ENCODE measurements around the gene LONRF2. TPM values are rescaled to one million over a fixed set of nuclear protein-coding genes. Genes with fewer than 3 reads are reported as not detected.

Gene LONRF2
- total RNA-seq, 1 donor: under 0.01 TPM

GRCh38 chr2:100228967-100229366, 93.3 kb downstream of the LONRF2 start:
- Histone ChIP-seq H3K9me3 (ENCODE audit: low read depth, low read length) (no peaks in the 10 kb centered on the region), H3K4me3 (ENCODE audit: insufficient read depth, low read length) (no peak overlapping the region), H2AFZ (ENCODE audit: low read length) (no peak overlapping the region), H3K4me2 (ENCODE audit: insufficient read depth, low read length) (no peak overlapping the region), H3K27ac (ENCODE audit: low read depth, low read length) (no peak overlapping the region), H3K27me3 (ENCODE audit: insufficient read depth, low read length) (peaks cover 21% of the 10 kb centered on the region), H3K4me1 (ENCODE audit: insufficient read depth, low read length) (peaks cover 3% of the 10 kb centered on the region), H4K20me1 (ENCODE audit: insufficient read depth, low read length) (no peaks in the 10 kb centered on the region), H3K36me3 (ENCODE audit: insufficient read depth, low read length) (no peaks in the 10 kb centered on the region), H3K79me2 (ENCODE audit: insufficient read depth, low read length) (no peaks in the 10 kb centered on the region)
- TF ChIP-seq CTCF (IDR thresholded peaks at IDR 0.05; ENCODE audit: extremely low read depth, low read depth, low read length): no peak
- no peak for DNase-seq (ENCODE audit: insufficient read length, low spot score, missing footprints)

GRCh38 chr2:100228415-100228814, 93.9 kb downstream of the LONRF2 start:
- no peaks in the 10 kb centered on the region for H4K20me1 ChIP-seq (ENCODE audit: insufficient read depth, low read length)
- H3K79me2 ChIP-seq (ENCODE audit: insufficient read depth, low read length): no peaks in the 10 kb centered on the region
- H3K27ac ChIP-seq (ENCODE audit: low read depth, low read length): no peak overlapping the region
- no peaks in the 10 kb centered on the region for H3K36me3 ChIP-seq (ENCODE audit: insufficient read depth, low read length)
- no peak for TF ChIP-seq CTCF (IDR thresholded peaks at IDR 0.05; ENCODE audit: extremely low read depth, low read depth, low read length)
- no peak overlapping the region for H2AFZ ChIP-seq (ENCODE audit: low read length)
- no peak overlapping the region for H3K4me3 ChIP-seq (ENCODE audit: insufficient read depth, low read length)
- H3K4me2 ChIP-seq (ENCODE audit: insufficient read depth, low read length): no peak overlapping the region
- no peak for DNase-seq (ENCODE audit: insufficient read length, low spot score, missing footprints)
- H3K27me3 ChIP-seq (ENCODE audit: insufficient read depth, low read length): peaks cover 23% of the 10 kb centered on the region
- no peaks in the 10 kb centered on the region for H3K9me3 ChIP-seq (ENCODE audit: low read depth, low read length)
- no peaks in the 10 kb centered on the region for H3K4me1 ChIP-seq (ENCODE audit: insufficient read depth, low read length)

- DNase-seq (ENCODE audit: insufficient read length, low spot score, missing footprints): no peak
- no peak for TF ChIP-seq CTCF (IDR thresholded peaks at IDR 0.05; ENCODE audit: extremely low read depth, low read depth, low read length)
- H3K9me3 ChIP-seq (ENCODE audit: low read depth, low read length): no peaks in the 10 kb centered on the region
Observed at GRCh38 chr2:100224988-100225710, 97.2 kb downstream of the LONRF2 start.

DNA sequence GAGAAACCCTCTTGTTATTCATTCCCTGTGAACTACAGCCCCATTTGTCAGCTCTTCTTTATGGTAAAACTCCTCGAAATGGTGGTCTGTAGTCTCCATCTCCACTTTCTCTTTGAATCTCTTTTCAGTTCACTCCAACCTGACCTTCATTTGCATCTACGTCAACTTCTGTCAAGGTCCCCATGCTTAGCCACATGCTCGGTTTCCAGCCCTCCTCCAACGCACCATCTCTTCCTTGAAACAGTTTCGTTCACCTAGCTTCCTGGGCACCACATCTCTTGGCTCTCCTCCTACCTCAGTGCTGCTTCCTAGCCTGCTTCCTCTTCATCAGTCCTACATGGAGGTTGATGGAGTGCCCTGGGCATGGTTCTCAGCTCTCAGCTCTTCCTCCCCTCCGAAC, 98.8 kb downstream of the LONRF2 start:
- H4K20me1 ChIP-seq (ENCODE audit: insufficient read depth, low read length): no peaks in the 10 kb centered on the region
- DNase-seq (ENCODE audit: insufficient read length, low spot score, missing footprints): no peak
- no peak overlapping the region for H3K4me2 ChIP-seq (ENCODE audit: insufficient read depth, low read length)
- H3K36me3 ChIP-seq (ENCODE audit: insufficient read depth, low read length): no peaks in the 10 kb centered on the region
- H3K4me3 ChIP-seq (ENCODE audit: insufficient read depth, low read length): no peak overlapping the region
- TF ChIP-seq CTCF (IDR thresholded peaks at IDR 0.05; ENCODE audit: extremely low read depth, low read depth, low read length): no peak
- no peaks in the 10 kb centered on the region for H3K9me3 ChIP-seq (ENCODE audit: low read depth, low read length)
- H3K27ac ChIP-seq (ENCODE audit: low read depth, low read length): no peak overlapping the region
- peaks cover 26% of the 10 kb centered on the region for H3K27me3 ChIP-seq (ENCODE audit: insufficient read depth, low read length)
- no peak overlapping the region for H2AFZ ChIP-seq (ENCODE audit: low read length)
- no peaks in the 10 kb centered on the region for H3K79me2 ChIP-seq (ENCODE audit: insufficient read depth, low read length)
- no peaks in the 10 kb centered on the region for H3K4me1 ChIP-seq (ENCODE audit: insufficient read depth, low read length)

More at GRCh38 chr2:100224988-100225710, 97.2 kb downstream of the LONRF2 start:
- H3K27ac ChIP-seq (ENCODE audit: low read depth, low read length): no peak overlapping the region
- peaks cover 29% of the 10 kb centered on the region for H3K27me3 ChIP-seq (ENCODE audit: insufficient read depth, low read length)
- no peaks in the 10 kb centered on the region for H3K4me1 ChIP-seq (ENCODE audit: insufficient read depth, low read length)
- H2AFZ ChIP-seq (ENCODE audit: low read length): no peak overlapping the region
- no peaks in the 10 kb centered on the region for H3K36me3 ChIP-seq (ENCODE audit: insufficient read depth, low read length)
- H3K79me2 ChIP-seq (ENCODE audit: insufficient read depth, low read length): no peaks in the 10 kb centered on the region
- H3K4me2 ChIP-seq (ENCODE audit: insufficient read depth, low read length): no peak overlapping the region
- H3K4me3 ChIP-seq (ENCODE audit: insufficient read depth, low read length): no peak overlapping the region
- H4K20me1 ChIP-seq (ENCODE audit: insufficient read depth, low read length): no peaks in the 10 kb centered on the region

Small RNA genes lying within 50 kb of the gene (small RNA-seq; reads per million reads assigned to genes)
- not detected for gene AC012493.2

Other genes starting within 250 kb of the LONRF2 start
- gene AFF3, start 179.9 kb downstream of the LONRF2 start, total RNA-seq: 2.9 and 4.3 TPM in 2 replicates
- 7.2 and 11.8 TPM in 2 replicates for gene CHST10, start 95.2 kb upstream of the LONRF2 start, total RNA-seq
- gene NMS, start 148.0 kb upstream of the LONRF2 start, total RNA-seq: not detected in 2 replicates
- 12.3 and 13.3 TPM in 2 replicates for gene PDCL3, start 240.5 kb upstream of the LONRF2 start, total RNA-seq

All from osteoblast (primary cell).